Measurements from ENCODE around the gene SLCO1B1.

- TF ChIP-seq CTCF (IDR thresholded peaks at IDR 0.05; ENCODE audit: control extremely low read depth in 1 of 3, insufficient read depth in 1 of 3, low read depth in 1 of 3, low read length in 3 of 3) (no peak), ATF3 (IDR thresholded peaks at IDR 0.05; ENCODE audit: insufficient read depth, low read depth, low read length) (no peak)
Observed at GRCh38 chr12:21144309-21144708, 13.3 kb downstream of the SLCO1B1 start.

All from H1 (cell line).